Neural crest cell (in vitro differentiated cells): Measurements from ENCODE around the gene SH2D3C. TPM values are rescaled to one million over a fixed set of nuclear protein-coding genes. Genes with fewer than 3 reads are reported as not detected.

Source experiments
- DNase-seq: peaks from one replicate; pipeline ENCODE4 v3.0.0; 2021; ENCODE audit warnings: low read depth, mixed read lengths, low spot score
- H3K27ac Mint-ChIP-seq: one replicate; pipeline ENCODE4 v1.8.0; 2021; ENCODE audit warnings: mild to moderate bottlenecking, mixed read lengths; ENCODE audit not compliant: unreplicated experiment
- H3K27me3 Mint-ChIP-seq: 2 replicates; pipeline ENCODE4 v1.8.0; 2021; ENCODE audit warnings: low read depth, mild to moderate bottlenecking, mixed read lengths
- H3K36me3 Mint-ChIP-seq: 2 replicates; pipeline ENCODE4 v1.8.0; 2021; ENCODE audit warnings: low read depth, mild to moderate bottlenecking, mixed read lengths
- H3K4me1 Mint-ChIP-seq: 2 replicates; pipeline ENCODE4 v1.8.0; 2021; ENCODE audit warnings: mixed read lengths
- H3K4me3 Mint-ChIP-seq: one replicate; pipeline ENCODE4 v1.8.0; 2021; ENCODE audit warnings: mild to moderate bottlenecking, mixed read lengths
- H3K9me3 Mint-ChIP-seq: 2 replicates; pipeline ENCODE4 v1.8.0; 2021; ENCODE audit warnings: mixed read lengths
- total RNA-seq: library from RNA; stranded (reverse); gene quantifications from 2 replicates; pipeline ENCODE4 v1.2.1, GENCODE V29; 2021
- TF ChIP-seq, protein P1 (sequence below): fragments of 200-600 bp; sonication (generic); conservative IDR thresholded peaks from 2 replicates; pipeline ENCODE4 v1.5.0; 2021; ENCODE audit warnings: antibody characterized with exemption, mild to moderate bottlenecking

Gene SH2D3C
- total RNA-seq, 1 donor from 2014 or later, result 7.2 TPM

DNA sequence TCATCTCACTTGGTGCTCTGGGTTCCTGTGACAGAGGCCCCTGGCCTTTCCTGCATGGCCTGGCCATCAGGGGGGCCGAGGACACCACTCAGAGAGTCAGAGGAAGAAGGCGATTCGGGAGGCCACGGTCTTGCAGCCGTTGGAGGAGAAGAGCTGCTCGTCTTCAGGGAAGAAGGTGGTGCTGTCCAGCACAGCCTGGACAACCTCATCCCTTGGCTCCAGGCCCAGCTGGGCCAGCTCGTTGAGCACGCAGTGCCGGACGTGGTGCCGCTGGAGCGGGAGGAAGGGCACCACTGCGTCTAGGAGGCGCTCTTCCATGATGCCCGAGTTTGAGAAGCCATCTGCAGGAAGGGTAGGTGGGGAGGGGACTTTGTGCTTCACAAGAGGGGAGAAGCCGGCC lies 46.5 kb downstream of the SH2D3C start:
- Mint-ChIP-seq H3K4me3 (peak overlapping the region; percentile 34), H3K36me3 (no peaks in the 10 kb centered on the region), H3K27ac (no peak overlapping the region), H3K9me3 (no peaks in the 10 kb centered on the region), H3K27me3 (no peaks in the 10 kb centered on the region), H3K4me1 (peaks cover 19% of the 10 kb centered on the region)
- TF ChIP-seq, protein P1, sequence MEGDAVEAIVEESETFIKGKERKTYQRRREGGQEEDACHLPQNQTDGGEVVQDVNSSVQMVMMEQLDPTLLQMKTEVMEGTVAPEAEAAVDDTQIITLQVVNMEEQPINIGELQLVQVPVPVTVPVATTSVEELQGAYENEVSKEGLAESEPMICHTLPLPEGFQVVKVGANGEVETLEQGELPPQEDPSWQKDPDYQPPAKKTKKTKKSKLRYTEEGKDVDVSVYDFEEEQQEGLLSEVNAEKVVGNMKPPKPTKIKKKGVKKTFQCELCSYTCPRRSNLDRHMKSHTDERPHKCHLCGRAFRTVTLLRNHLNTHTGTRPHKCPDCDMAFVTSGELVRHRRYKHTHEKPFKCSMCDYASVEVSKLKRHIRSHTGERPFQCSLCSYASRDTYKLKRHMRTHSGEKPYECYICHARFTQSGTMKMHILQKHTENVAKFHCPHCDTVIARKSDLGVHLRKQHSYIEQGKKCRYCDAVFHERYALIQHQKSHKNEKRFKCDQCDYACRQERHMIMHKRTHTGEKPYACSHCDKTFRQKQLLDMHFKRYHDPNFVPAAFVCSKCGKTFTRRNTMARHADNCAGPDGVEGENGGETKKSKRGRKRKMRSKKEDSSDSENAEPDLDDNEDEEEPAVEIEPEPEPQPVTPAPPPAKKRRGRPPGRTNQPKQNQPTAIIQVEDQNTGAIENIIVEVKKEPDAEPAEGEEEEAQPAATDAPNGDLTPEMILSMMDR, result no peak
- no peak for DNase-seq

DNA sequence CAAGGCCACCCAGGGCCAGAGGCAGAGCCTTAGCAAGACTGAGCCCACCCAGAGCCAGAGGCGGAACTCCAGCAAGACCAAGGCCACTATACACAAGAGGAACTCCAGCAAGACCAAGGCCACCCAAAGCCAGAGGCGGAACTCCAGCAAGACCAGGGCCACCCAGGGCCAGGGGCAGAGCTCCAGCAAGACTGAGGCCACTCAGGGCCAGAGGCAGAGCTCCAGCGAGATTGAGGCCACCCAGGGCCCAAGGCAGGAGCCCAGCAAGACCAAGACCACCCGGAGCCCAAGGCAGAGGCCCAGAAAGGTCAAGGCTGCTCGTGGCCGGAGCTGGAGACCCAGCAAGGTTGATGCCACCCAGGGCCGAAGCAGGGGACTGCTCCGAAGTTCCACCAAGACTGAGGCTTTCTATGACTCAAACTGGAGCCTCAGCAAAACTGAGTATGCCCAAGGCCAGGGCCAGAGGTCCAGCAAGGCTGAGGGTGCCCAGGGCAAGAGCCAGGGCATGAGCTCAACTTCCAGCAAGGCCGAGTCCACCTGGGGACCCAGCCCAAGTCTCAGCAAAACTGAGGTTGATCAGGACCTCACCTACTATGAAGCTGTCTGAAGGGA lies 47.6 kb downstream of the SH2D3C start:
- TF ChIP-seq, protein P1, result no peak
- Mint-ChIP-seq H3K9me3 (no peaks in the 10 kb centered on the region), H3K4me1 (peaks cover 19% of the 10 kb centered on the region), H3K27ac (peak overlapping the region; percentile 84), H3K4me3 (no peak overlapping the region), H3K36me3 (no peaks in the 10 kb centered on the region), H3K27me3 (no peaks in the 10 kb centered on the region)
- no peak for DNase-seq

DNA sequence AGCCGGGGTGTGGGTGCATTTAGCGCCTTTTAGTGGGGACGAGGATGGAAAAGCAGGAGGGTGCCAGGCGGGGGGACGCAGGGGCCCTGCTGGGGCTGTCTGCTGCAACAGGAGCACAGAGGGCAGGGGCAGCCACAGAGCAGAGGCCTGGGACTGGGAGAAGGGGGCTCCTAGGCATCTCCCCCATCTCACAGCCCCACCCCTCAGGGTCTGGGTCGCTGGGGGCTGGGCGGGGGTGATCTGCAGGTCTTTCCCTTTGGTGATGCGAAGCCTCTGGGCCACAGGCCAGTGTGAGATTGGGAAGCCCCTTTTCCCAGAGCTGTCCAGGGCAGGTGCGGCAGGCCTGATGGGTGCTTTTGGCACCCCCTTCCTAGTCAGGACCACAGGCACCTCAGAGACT lies 48.2 kb downstream of the SH2D3C start:
- no peaks in the 10 kb centered on the region for H3K9me3 Mint-ChIP-seq

DNA sequence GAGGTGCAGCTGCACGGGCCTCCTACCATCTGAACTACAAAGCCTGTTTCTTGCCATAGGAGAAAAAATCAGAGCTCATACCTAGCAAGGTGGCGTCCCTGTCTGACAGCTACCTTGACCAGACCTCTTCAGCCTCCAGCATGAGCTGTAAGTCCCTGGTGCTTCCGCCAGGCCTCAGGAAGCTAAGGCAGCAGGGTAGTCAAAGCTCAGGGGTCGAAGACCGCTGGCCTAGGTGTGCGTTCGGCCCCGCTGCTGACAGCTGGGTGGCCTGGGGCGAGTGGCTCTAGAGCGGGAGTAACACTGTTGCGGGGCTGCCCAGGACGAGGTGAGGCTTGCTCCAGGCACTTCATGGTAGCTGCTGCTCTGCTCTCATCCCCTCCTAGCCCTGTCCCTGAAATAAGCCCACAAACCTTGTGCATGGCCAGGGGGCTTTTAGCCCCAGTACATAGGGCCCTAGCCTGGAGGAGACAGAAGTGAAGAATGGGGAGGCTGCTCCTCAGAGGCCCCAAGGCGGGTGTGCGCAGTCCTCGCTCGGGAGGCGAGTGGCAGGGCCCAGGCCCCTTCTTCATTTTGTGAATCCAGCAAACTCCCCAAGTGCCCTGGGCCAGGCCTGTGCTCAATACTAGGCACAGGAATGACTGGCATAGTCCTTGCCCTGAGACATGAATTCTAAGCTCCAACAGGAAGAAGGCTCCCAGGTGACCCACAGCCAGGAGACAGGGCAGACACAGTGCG lies 48.8 kb downstream of the SH2D3C start:
- Mint-ChIP-seq H3K27ac (no peak overlapping the region), H3K4me3 (peak overlapping the region; percentile 44), H3K4me1 (peaks cover 11% of the 10 kb centered on the region), H3K9me3 (no peaks in the 10 kb centered on the region), H3K27me3 (no peaks in the 10 kb centered on the region), H3K36me3 (no peaks in the 10 kb centered on the region)
- TF ChIP-seq, protein P1, result no peak
- DNase-seq, result no peak

More for the DNA sequence above, 48.2 kb downstream of the SH2D3C start:
- H3K27ac Mint-ChIP-seq, result no peak overlapping the region
- DNase-seq, result no peak
- H3K36me3 Mint-ChIP-seq, result no peaks in the 10 kb centered on the region
- H3K4me1 Mint-ChIP-seq, result peaks cover 13% of the 10 kb centered on the region
- TF ChIP-seq, protein P1, result no peak
- peak overlapping the region; percentile 44 for H3K4me3 Mint-ChIP-seq
- H3K27me3 Mint-ChIP-seq, result no peaks in the 10 kb centered on the region

DNA sequence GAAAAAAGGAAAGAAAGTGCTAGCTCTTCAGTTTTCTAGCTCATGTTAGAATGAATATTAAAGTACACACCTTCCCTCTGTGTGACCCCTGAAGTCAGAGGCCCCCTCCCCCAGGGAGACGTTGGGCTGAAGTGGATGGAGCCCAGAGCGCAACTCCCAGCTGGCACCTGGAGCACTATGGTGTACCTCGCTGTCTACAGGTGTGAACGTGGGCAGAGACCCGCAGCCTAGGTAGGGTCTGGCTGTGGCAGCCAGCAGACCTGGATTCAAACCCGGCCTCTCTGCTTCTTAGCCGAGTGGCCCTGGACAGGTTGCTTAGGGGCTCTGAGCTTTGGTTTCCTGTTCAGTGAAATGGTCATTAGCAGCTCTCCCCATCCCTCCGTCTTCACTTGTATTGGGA lies 49.7 kb downstream of the SH2D3C start:
- H3K27me3 Mint-ChIP-seq, result no peaks in the 10 kb centered on the region
- H3K9me3 Mint-ChIP-seq, result no peaks in the 10 kb centered on the region
- TF ChIP-seq, protein P1, result no peak
- DNase-seq, result no peak
- no peaks in the 10 kb centered on the region for H3K36me3 Mint-ChIP-seq
- peaks cover 8% of the 10 kb centered on the region for H3K4me1 Mint-ChIP-seq
- H3K4me3 Mint-ChIP-seq, result no peak overlapping the region
- H3K27ac Mint-ChIP-seq, result no peak overlapping the region
